ENCODE results near the gene PCSK5.

PCSK5 gene

DNA sequence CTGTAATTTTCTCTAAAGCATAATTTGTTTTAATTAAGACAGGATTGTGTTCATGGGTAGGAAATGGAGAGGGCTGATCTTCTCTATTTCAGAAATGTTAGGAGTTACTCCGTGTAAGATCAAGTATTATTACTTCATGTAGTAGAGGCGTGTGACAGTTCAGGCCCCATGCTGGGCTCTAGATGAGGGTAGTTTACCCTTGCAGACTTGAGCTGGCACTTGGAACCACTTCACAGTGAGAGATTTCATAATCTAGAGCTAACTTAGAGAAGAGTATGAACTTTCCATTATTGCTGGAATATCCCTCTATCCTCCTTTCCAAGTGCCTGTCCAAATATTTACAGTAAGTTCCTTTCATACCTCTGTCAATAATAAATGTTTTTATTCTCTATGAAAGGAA lies 195.1 kb downstream of the PCSK5 start:
- DNase-seq (no peak), ATAC-seq (ENCODE audit: insufficient read depth, low read depth) (no peak)
- Histone ChIP-seq H3K79me2 (ENCODE audit: insufficient read depth, low read length) (no peaks in the 10 kb centered on the region), H4K20me1 (ENCODE audit: insufficient read depth, low read length) (no peaks in the 10 kb centered on the region), H3K9me3 (ENCODE audit: insufficient read depth, low read length, severe bottlenecking) (no peaks in the 10 kb centered on the region), H2AFZ (ENCODE audit: low read depth, low read length) (no peak overlapping the region), H3K27ac (ENCODE audit: low read length) (no peak overlapping the region), H3K4me3 (ENCODE audit: low read depth in 1 of 2, low read length in 2 of 2) (no peak overlapping the region), H3K4me2 (ENCODE audit: insufficient read depth, low read length) (no peak overlapping the region), H3K4me1 (ENCODE audit: insufficient read depth, low read length) (no peaks in the 10 kb centered on the region), H3K27me3 (ENCODE audit: insufficient read depth, low read length, poor library complexity) (no peaks in the 10 kb centered on the region), H3K36me3 (ENCODE audit: insufficient read depth, low read length) (peaks cover 6% of the 10 kb centered on the region), H3K9ac (ENCODE audit: low read depth, low read length) (no peak overlapping the region)
- TF ChIP-seq, protein P1, sequence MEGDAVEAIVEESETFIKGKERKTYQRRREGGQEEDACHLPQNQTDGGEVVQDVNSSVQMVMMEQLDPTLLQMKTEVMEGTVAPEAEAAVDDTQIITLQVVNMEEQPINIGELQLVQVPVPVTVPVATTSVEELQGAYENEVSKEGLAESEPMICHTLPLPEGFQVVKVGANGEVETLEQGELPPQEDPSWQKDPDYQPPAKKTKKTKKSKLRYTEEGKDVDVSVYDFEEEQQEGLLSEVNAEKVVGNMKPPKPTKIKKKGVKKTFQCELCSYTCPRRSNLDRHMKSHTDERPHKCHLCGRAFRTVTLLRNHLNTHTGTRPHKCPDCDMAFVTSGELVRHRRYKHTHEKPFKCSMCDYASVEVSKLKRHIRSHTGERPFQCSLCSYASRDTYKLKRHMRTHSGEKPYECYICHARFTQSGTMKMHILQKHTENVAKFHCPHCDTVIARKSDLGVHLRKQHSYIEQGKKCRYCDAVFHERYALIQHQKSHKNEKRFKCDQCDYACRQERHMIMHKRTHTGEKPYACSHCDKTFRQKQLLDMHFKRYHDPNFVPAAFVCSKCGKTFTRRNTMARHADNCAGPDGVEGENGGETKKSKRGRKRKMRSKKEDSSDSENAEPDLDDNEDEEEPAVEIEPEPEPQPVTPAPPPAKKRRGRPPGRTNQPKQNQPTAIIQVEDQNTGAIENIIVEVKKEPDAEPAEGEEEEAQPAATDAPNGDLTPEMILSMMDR (IDR thresholded peaks at IDR 0.05; ENCODE audit: borderline replicate concordance, extremely low read depth, low read length, poor library complexity, severe bottlenecking) = no peak
- no peak for TF ChIP-seq EZH2 (IDR thresholded peaks at IDR 0.05; ENCODE audit: borderline replicate concordance, low read depth, low read length, severe bottlenecking)

DNA sequence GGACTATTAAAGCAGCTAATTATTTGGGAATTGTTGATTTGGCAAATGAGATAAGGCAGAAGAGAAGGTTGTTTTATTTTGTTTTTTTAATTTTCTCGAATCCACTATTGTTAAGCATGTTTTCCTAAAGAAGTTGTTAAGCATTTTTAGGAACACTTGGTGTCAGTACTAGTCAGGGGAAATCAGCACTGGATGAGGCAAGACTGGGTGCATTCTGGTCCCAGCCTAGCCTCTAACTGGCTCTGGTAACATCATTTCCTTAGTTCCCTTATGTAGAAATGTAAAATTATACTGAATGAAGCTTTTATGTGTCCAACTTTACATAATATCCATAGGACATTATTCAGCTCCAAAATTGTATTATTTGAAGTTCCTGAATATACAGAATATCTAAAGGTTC lies 196.1 kb downstream of the PCSK5 start:
- no peaks in the 10 kb centered on the region for H3K79me2 ChIP-seq (ENCODE audit: insufficient read depth, low read length)
- H3K36me3 ChIP-seq (ENCODE audit: insufficient read depth, low read length) = peaks cover 6% of the 10 kb centered on the region
- TF ChIP-seq, protein P1 (IDR thresholded peaks at IDR 0.05; ENCODE audit: borderline replicate concordance, extremely low read depth, low read length, poor library complexity, severe bottlenecking) = no peak
- no peak for TF ChIP-seq EZH2 (IDR thresholded peaks at IDR 0.05; ENCODE audit: borderline replicate concordance, low read depth, low read length, severe bottlenecking)
- no peak for DNase-seq
- no peaks in the 10 kb centered on the region for H3K9me3 ChIP-seq (ENCODE audit: insufficient read depth, low read length, severe bottlenecking)
- no peaks in the 10 kb centered on the region for H4K20me1 ChIP-seq (ENCODE audit: insufficient read depth, low read length)
- no peak overlapping the region for H3K27ac ChIP-seq (ENCODE audit: low read length)
- H3K4me3 ChIP-seq (ENCODE audit: low read depth in 1 of 2, low read length in 2 of 2) = no peak overlapping the region
- no peak overlapping the region for H3K9ac ChIP-seq (ENCODE audit: low read depth, low read length)
- H2AFZ ChIP-seq (ENCODE audit: low read depth, low read length) = no peak overlapping the region
- no peak overlapping the region for H3K4me2 ChIP-seq (ENCODE audit: insufficient read depth, low read length)
- ATAC-seq (ENCODE audit: insufficient read depth, low read depth) = no peak
- no peaks in the 10 kb centered on the region for H3K4me1 ChIP-seq (ENCODE audit: insufficient read depth, low read length)
- no peaks in the 10 kb centered on the region for H3K27me3 ChIP-seq (ENCODE audit: insufficient read depth, low read length, poor library complexity)

DNA sequence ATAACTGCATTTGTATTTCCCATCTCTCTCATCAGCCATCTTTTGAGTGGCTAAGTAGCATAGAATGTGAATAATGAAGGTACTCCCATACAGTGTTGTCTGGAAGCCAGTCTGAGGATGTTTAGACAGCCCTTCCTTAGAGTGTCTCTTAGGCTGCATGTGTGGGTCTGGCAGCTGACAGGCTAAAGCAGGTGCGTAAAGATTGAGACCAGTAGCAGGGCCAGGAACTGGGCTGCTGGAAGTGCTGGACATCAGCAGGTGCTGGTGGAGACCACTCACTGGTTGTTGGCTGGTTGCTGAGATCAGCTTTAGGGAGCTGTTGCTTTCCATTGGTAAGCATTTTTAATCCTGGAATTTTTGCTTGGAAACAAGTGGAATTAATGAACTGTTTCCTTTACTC lies 197.5 kb downstream of the PCSK5 start:
- no peak overlapping the region for H3K9ac ChIP-seq (ENCODE audit: low read depth, low read length)
- no peaks in the 10 kb centered on the region for H3K9me3 ChIP-seq (ENCODE audit: insufficient read depth, low read length, severe bottlenecking)
- no peak for TF ChIP-seq EZH2 (IDR thresholded peaks at IDR 0.05; ENCODE audit: borderline replicate concordance, low read depth, low read length, severe bottlenecking)
- TF ChIP-seq, protein P1 (IDR thresholded peaks at IDR 0.05; ENCODE audit: borderline replicate concordance, extremely low read depth, low read length, poor library complexity, severe bottlenecking) = no peak
- ATAC-seq (ENCODE audit: insufficient read depth, low read depth) = no peak
- no peaks in the 10 kb centered on the region for H3K79me2 ChIP-seq (ENCODE audit: insufficient read depth, low read length)
- DNase-seq = no peak
- H3K27ac ChIP-seq (ENCODE audit: low read length) = no peak overlapping the region
- no peaks in the 10 kb centered on the region for H3K27me3 ChIP-seq (ENCODE audit: insufficient read depth, low read length, poor library complexity)
- no peak overlapping the region for H2AFZ ChIP-seq (ENCODE audit: low read depth, low read length)
- no peaks in the 10 kb centered on the region for H4K20me1 ChIP-seq (ENCODE audit: insufficient read depth, low read length)
- peaks cover 6% of the 10 kb centered on the region; the same call in 1 of the 2 replicates for H3K36me3 ChIP-seq (ENCODE audit: insufficient read depth, low read length)
- no peak overlapping the region for H3K4me2 ChIP-seq (ENCODE audit: insufficient read depth, low read length)
- H3K4me1 ChIP-seq (ENCODE audit: insufficient read depth, low read length) = no peaks in the 10 kb centered on the region
- H3K4me3 ChIP-seq (ENCODE audit: low read depth in 1 of 2, low read length in 2 of 2) = no peak overlapping the region

DNA sequence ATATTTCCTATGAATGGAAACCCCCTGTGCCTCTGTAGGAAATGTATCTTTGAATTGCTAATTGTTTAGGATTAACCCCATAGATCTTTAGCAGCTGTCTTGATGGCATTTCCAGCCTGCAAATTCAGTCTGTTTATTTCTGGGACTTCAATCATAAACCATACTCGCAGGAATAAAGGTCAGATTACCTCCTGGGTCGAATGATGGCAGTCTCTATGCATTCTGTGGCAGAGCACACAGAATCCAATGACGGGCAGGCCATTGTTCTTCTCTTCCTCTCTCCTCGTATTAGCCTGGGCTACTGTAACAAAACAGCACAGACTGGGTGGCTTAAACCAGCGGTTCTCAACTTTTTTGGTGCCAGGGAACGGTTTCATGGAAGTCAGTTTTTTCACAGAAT lies 199.9 kb downstream of the PCSK5 start:
- no peaks in the 10 kb centered on the region for H3K4me1 ChIP-seq (ENCODE audit: insufficient read depth, low read length)
- no peaks in the 10 kb centered on the region for H3K9me3 ChIP-seq (ENCODE audit: insufficient read depth, low read length, severe bottlenecking)
- no peaks in the 10 kb centered on the region; the same call in 1 of the 2 replicates for H3K36me3 ChIP-seq (ENCODE audit: insufficient read depth, low read length)
- H2AFZ ChIP-seq (ENCODE audit: low read depth, low read length) = no peak overlapping the region
- TF ChIP-seq, protein P1 (IDR thresholded peaks at IDR 0.05; ENCODE audit: borderline replicate concordance, extremely low read depth, low read length, poor library complexity, severe bottlenecking) = no peak
- no peak for TF ChIP-seq EZH2 (IDR thresholded peaks at IDR 0.05; ENCODE audit: borderline replicate concordance, low read depth, low read length, severe bottlenecking)
- H3K79me2 ChIP-seq (ENCODE audit: insufficient read depth, low read length) = no peaks in the 10 kb centered on the region
- H3K27me3 ChIP-seq (ENCODE audit: insufficient read depth, low read length, poor library complexity) = no peaks in the 10 kb centered on the region
- H4K20me1 ChIP-seq (ENCODE audit: insufficient read depth, low read length) = no peaks in the 10 kb centered on the region
- no peak overlapping the region for H3K9ac ChIP-seq (ENCODE audit: low read depth, low read length)
- no peak overlapping the region for H3K27ac ChIP-seq (ENCODE audit: low read length)
- ATAC-seq (ENCODE audit: insufficient read depth, low read depth) = no peak
- DNase-seq = no peak
- no peak overlapping the region for H3K4me2 ChIP-seq (ENCODE audit: insufficient read depth, low read length)
- H3K4me3 ChIP-seq (ENCODE audit: low read depth in 1 of 2, low read length in 2 of 2) = no peak overlapping the region

Data from DND-41 (cell line).